ENCODE data around the gene PMEL. TPM values are rescaled to one million over a fixed set of nuclear protein-coding genes. Genes with fewer than 3 reads are reported as not detected.

PMEL gene
- total and polyA plus RNA-seq, 2 of the 8 experiments (the other 6 are each of a cell fraction or from before 2014, with no cell fraction given), result 120 to 382 TPM

DNA sequence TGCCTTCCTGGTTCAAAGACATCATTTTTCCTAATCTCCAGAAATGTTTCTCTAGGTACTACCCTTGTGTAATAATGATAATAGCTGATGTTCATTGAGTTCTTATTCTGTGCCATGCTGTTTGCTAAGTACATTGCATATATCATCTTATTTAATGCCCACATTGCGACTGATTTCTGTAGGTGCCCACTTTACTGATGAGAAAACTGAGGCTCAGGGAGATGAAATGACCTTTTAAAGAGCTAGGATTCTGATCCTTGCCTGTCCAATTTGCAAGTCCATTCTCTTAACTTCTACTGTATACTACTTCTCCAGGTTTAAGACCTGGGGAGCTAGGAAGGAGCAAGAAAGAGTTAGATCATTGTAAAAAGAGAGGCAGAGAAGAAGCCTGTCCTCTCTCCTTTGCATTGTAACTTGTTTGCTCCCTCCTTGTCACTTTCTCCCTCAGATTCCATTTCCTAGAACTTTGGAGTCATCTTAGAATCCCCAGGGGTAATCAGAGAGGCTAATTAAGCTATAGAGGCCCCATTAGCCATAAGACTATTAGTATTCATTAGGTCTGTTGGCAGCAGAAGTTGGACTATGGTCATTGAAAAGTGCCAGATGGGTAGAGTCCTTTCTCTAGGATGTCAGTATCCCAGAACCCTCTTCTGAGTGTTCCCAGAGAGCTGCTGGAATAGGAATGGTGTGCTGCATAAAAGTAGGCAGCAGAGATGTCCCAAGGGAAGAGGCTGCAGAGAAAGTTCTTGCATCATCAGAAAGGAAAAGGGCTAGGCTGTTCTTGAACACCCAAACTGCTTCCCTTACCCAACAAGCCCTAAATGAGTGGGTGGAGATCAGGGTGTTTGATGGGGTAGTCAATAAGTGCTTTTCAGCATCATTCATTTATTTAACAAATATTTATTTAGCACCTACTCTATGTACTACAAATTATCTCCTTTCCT is 31.8 kb downstream of the PMEL start (continued):
- TF ChIP-seq GTF2F1 (IDR thresholded peaks at IDR 0.05; ENCODE audit: borderline replicate concordance, low read depth, low read length) (no peak), KDM5A (IDR thresholded peaks at IDR 0.05; ENCODE audit: low read length) (no peak), CBX5 (IDR thresholded peaks at IDR 0.05; ENCODE audit: low read depth, low read length) (no peak)
- TF ChIP-seq, protein P1, sequence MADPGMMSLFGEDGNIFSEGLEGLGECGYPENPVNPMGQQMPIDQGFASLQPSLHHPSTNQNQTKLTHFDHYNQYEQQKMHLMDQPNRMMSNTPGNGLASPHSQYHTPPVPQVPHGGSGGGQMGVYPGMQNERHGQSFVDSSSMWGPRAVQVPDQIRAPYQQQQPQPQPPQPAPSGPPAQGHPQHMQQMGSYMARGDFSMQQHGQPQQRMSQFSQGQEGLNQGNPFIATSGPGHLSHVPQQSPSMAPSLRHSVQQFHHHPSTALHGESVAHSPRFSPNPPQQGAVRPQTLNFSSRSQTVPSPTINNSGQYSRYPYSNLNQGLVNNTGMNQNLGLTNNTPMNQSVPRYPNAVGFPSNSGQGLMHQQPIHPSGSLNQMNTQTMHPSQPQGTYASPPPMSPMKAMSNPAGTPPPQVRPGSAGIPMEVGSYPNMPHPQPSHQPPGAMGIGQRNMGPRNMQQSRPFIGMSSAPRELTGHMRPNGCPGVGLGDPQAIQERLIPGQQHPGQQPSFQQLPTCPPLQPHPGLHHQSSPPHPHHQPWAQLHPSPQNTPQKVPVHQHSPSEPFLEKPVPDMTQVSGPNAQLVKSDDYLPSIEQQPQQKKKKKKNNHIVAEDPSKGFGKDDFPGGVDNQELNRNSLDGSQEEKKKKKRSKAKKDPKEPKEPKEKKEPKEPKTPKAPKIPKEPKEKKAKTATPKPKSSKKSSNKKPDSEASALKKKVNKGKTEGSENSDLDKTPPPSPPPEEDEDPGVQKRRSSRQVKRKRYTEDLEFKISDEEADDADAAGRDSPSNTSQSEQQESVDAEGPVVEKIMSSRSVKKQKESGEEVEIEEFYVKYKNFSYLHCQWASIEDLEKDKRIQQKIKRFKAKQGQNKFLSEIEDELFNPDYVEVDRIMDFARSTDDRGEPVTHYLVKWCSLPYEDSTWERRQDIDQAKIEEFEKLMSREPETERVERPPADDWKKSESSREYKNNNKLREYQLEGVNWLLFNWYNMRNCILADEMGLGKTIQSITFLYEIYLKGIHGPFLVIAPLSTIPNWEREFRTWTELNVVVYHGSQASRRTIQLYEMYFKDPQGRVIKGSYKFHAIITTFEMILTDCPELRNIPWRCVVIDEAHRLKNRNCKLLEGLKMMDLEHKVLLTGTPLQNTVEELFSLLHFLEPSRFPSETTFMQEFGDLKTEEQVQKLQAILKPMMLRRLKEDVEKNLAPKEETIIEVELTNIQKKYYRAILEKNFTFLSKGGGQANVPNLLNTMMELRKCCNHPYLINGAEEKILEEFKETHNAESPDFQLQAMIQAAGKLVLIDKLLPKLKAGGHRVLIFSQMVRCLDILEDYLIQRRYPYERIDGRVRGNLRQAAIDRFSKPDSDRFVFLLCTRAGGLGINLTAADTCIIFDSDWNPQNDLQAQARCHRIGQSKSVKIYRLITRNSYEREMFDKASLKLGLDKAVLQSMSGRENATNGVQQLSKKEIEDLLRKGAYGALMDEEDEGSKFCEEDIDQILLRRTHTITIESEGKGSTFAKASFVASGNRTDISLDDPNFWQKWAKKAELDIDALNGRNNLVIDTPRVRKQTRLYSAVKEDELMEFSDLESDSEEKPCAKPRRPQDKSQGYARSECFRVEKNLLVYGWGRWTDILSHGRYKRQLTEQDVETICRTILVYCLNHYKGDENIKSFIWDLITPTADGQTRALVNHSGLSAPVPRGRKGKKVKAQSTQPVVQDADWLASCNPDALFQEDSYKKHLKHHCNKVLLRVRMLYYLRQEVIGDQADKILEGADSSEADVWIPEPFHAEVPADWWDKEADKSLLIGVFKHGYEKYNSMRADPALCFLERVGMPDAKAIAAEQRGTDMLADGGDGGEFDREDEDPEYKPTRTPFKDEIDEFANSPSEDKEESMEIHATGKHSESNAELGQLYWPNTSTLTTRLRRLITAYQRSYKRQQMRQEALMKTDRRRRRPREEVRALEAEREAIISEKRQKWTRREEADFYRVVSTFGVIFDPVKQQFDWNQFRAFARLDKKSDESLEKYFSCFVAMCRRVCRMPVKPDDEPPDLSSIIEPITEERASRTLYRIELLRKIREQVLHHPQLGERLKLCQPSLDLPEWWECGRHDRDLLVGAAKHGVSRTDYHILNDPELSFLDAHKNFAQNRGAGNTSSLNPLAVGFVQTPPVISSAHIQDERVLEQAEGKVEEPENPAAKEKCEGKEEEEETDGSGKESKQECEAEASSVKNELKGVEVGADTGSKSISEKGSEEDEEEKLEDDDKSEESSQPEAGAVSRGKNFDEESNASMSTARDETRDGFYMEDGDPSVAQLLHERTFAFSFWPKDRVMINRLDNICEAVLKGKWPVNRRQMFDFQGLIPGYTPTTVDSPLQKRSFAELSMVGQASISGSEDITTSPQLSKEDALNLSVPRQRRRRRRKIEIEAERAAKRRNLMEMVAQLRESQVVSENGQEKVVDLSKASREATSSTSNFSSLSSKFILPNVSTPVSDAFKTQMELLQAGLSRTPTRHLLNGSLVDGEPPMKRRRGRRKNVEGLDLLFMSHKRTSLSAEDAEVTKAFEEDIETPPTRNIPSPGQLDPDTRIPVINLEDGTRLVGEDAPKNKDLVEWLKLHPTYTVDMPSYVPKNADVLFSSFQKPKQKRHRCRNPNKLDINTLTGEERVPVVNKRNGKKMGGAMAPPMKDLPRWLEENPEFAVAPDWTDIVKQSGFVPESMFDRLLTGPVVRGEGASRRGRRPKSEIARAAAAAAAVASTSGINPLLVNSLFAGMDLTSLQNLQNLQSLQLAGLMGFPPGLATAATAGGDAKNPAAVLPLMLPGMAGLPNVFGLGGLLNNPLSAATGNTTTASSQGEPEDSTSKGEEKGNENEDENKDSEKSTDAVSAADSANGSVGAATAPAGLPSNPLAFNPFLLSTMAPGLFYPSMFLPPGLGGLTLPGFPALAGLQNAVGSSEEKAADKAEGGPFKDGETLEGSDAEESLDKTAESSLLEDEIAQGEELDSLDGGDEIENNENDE (IDR thresholded peaks at IDR 0.05; ENCODE audit: insufficient replicate concordance, low read length), result no peak

All from H1 (cell line).